Measurements from ENCODE around the gene CEACAM19. TPM values are rescaled to one million over a fixed set of nuclear protein-coding genes. Genes with fewer than 3 reads are reported as not detected.
A peak's percentile ranks its signal among the peaks of the same experiment; 100 is the strongest.
"Not testable (repeated sequence)": the region's sequence is repeated elsewhere in the genome, so short reads cannot be mapped to it uniquely, and the experiment has no call there.

Gene CEACAM19
- total and polyA plus RNA-seq, 2 donors (not counting 3 experiments of a cell fraction or from before 2014, with no cell fraction given), result 9.9 to 14.5 TPM

GRCh38 chr19:44683434-44684210 is 12.3 kb downstream of the CEACAM19 start:
- Histone ChIP-seq H3K4me3 (replicated peaks in 1 of 3; ENCODE audit: insufficient read depth in 1 of 3, low read depth in 1 of 3, low read length in 3 of 3) (no peak overlapping the region), H3K9me1 (replicated peaks; ENCODE audit: control insufficient read depth, extremely low read depth, insufficient read depth, low read length) (no peaks in the 10 kb centered on the region), H3K27ac (ENCODE audit: insufficient read depth, low read depth, low read length) (peak overlapping the region; percentile 2), H3K9ac (replicated peaks; ENCODE audit: extremely low read depth, insufficient read depth, low read length) (no peak overlapping the region), H3K36me3 (ENCODE audit: control insufficient read depth in 2 of 2, extremely low read depth in 1 of 2, insufficient read depth in 2 of 2, low read length in 2 of 2) (peaks cover 0 to 2% of the 10 kb centered on the region in 2 experiments), H3K4me2 (ENCODE audit: insufficient read depth, low read length) (no peak overlapping the region), H3K9me3 (replicated peaks; ENCODE audit: control insufficient read depth, insufficient read depth, low read length) (no peaks in the 10 kb centered on the region), H3K4me1 (ENCODE audit: control insufficient read depth, extremely low read depth, insufficient read depth, low read length) (peaks cover 11% of the 10 kb centered on the region), H3K27me3 (ENCODE audit: control insufficient read depth in 2 of 2, insufficient read depth in 2 of 2, low read length in 2 of 2) (no peaks in the 10 kb centered on the region), H4K20me1 (replicated peaks; ENCODE audit: control insufficient read depth, extremely low read depth, insufficient read depth, low read length) (no peaks in the 10 kb centered on the region), H2AFZ (ENCODE audit: low read depth, low read length) (no peak overlapping the region), H3K79me2 (ENCODE audit: control insufficient read depth, insufficient read depth, low read length) (no peaks in the 10 kb centered on the region)
- DNase-seq (ENCODE audit: low read depth, low spot score) (no peak), FAIRE-seq (peak; percentile 50)
- dilution Hi-C loops (cut with MboI; ENCODE audit: extremely low pct_ligation_motif_present, low sequenced_read_pairs) (no loop called here), intact Hi-C loops (cut with micrococcal nuclease) (no loop called here)
- ChIA-PET CTCF (no interaction called here), POLR2A (no interaction called here)
- TSS peak; percentile 21 for BruUV-seq (replicated peaks)
- TF ChIP-seq EZH2 (IDR thresholded peaks at IDR 0.05; ENCODE audit: borderline replicate concordance, low read depth, low read length, severe bottlenecking), result no peak
- TF ChIP-seq MAX (IDR thresholded peaks at IDR 0.05; ENCODE audit: insufficient read depth, insufficient read length), result no peak
- no peak for TF ChIP-seq MYC (IDR thresholded peaks at IDR 0.05; ENCODE audit: low read depth, low read length)
- no peak for TF ChIP-seq GATA2 (IDR thresholded peaks at IDR 0.05; ENCODE audit: insufficient read depth, insufficient read length, low read depth, low read length)
- TF ChIP-seq JUN (IDR thresholded peaks at IDR 0.05; ENCODE audit: borderline replicate concordance, insufficient read depth, insufficient read length, low read depth), result no peak
- TF ChIP-seq POLR2AphosphoS5 (IDR thresholded peaks at IDR 0.05; ENCODE audit: insufficient read depth, low read depth, low read length), result no peak
- TF ChIP-seq, protein P1, sequence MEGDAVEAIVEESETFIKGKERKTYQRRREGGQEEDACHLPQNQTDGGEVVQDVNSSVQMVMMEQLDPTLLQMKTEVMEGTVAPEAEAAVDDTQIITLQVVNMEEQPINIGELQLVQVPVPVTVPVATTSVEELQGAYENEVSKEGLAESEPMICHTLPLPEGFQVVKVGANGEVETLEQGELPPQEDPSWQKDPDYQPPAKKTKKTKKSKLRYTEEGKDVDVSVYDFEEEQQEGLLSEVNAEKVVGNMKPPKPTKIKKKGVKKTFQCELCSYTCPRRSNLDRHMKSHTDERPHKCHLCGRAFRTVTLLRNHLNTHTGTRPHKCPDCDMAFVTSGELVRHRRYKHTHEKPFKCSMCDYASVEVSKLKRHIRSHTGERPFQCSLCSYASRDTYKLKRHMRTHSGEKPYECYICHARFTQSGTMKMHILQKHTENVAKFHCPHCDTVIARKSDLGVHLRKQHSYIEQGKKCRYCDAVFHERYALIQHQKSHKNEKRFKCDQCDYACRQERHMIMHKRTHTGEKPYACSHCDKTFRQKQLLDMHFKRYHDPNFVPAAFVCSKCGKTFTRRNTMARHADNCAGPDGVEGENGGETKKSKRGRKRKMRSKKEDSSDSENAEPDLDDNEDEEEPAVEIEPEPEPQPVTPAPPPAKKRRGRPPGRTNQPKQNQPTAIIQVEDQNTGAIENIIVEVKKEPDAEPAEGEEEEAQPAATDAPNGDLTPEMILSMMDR (IDR thresholded peaks at IDR 0.05; ENCODE audit: extremely low read depth in 1 of 2, insufficient read depth in 1 of 2, low read depth in 1 of 2, low read length in 2 of 2), result no peak
- no peak for TF ChIP-seq FOS (IDR thresholded peaks at IDR 0.05; ENCODE audit: borderline replicate concordance, insufficient read depth, low read length)

DNA sequence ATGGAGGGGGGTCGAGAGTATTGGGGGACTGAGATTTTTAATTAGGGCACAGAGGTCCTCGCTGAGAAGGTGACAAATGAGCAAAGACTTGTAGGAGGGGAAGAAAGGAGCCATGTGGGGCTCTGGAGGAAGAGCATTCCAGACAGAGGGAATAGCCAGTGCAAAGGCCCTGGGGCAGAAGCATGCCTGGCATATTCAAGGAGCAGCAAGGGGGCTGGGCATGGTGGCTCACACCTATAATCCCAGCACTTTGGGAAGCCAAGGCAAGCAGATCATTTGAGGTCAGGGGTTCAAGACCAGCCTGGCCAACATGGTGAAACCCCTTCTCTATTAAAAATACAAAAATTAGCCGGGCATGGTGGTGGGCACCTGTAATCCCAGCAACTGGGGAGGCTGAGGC is 13.1 kb downstream of the CEACAM19 start:
- H2AFZ ChIP-seq (ENCODE audit: low read depth, low read length); intact Hi-C loops (cut with micrococcal nuclease); H3K79me2 ChIP-seq (ENCODE audit: control insufficient read depth, insufficient read depth, low read length); H3K4me2 ChIP-seq (ENCODE audit: insufficient read depth, low read length); H3K4me3 ChIP-seq (replicated peaks in 1 of 3; ENCODE audit: insufficient read depth in 1 of 3, low read depth in 1 of 3, low read length in 3 of 3); H3K9me3 ChIP-seq (replicated peaks; ENCODE audit: control insufficient read depth, insufficient read depth, low read length); CTCF ChIA-PET; H4K20me1 ChIP-seq (replicated peaks; ENCODE audit: control insufficient read depth, extremely low read depth, insufficient read depth, low read length); DNase-seq (ENCODE audit: low read depth, low spot score); H3K36me3 ChIP-seq (ENCODE audit: control insufficient read depth in 2 of 2, extremely low read depth in 1 of 2, insufficient read depth in 2 of 2, low read length in 2 of 2); H3K9ac ChIP-seq (replicated peaks; ENCODE audit: extremely low read depth, insufficient read depth, low read length); FAIRE-seq; dilution Hi-C loops (cut with MboI; ENCODE audit: extremely low pct_ligation_motif_present, low sequenced_read_pairs); BruUV-seq (replicated peaks); POLR2A ChIA-PET; H3K9me1 ChIP-seq (replicated peaks; ENCODE audit: control insufficient read depth, extremely low read depth, insufficient read depth, low read length); H3K27me3 ChIP-seq (ENCODE audit: control insufficient read depth in 2 of 2, insufficient read depth in 2 of 2, low read length in 2 of 2): not testable (repeated sequence)
- Histone ChIP-seq H3K4me1 (ENCODE audit: control insufficient read depth, extremely low read depth, insufficient read depth, low read length) (peaks cover 11% of the 10 kb centered on the region), H3K27ac (ENCODE audit: insufficient read depth, low read depth, low read length) (peak overlapping the region; percentile 70)
